IMR-90 (cell line): ENCODE data around the gene PHC2.

Experiments used
- BHLHE40 ChIP-seq: fragments of 150-350 bp; IDR thresholded peaks from 2 replicates; pipeline ENCODE4 v1.6.1; 2016; ENCODE audit warnings: mild to moderate bottlenecking, low read depth, low read length
- CEBPB ChIP-seq: IDR thresholded peaks from 2 replicates; pipeline ENCODE4 v1.6.1; 2012; ENCODE audit warnings: low read depth, low read length, improper control_type of control experiment
- CTCF ChIP-seq: conservative IDR thresholded peaks from 2 replicates; pipeline ENCODE4 v1.5.1; 2012; ENCODE audit warnings: mild to moderate bottlenecking, low read depth, low read length, improper control_type of control experiment
- FOS ChIP-seq: fragments of 150-350 bp; IDR thresholded peaks from 2 replicates; pipeline ENCODE4 v1.6.1; 2016; ENCODE audit warnings: low read depth, low read length
- MAFK ChIP-seq: IDR thresholded peaks from 2 replicates; pipeline ENCODE4 v1.6.1; 2012; ENCODE audit warnings: low read depth, low read length, improper control_type of control experiment
- MXI1 ChIP-seq: IDR thresholded peaks from 2 replicates; pipeline ENCODE4 v1.6.1; 2012; ENCODE audit warnings: low read depth, mild to moderate bottlenecking, low read length, moderate library complexity, borderline replicate concordance
- POLR2A ChIP-seq: IDR thresholded peaks from 2 replicates; pipeline ENCODE4 v1.6.1; 2012; ENCODE audit warnings: mild to moderate bottlenecking, low read depth, low read length
- RAD21 ChIP-seq: IDR thresholded peaks from 2 replicates; pipeline ENCODE4 v1.6.1; 2012; ENCODE audit warnings: low read length, improper control_type of control experiment
- SMC3 ChIP-seq: fragments of 150-350 bp; IDR thresholded peaks from 2 replicates; pipeline ENCODE4 v1.6.1; 2016; ENCODE audit warnings: low read depth, mild to moderate bottlenecking, antibody characterized with exemption, low read length, moderate library complexity
- TF ChIP-seq, protein P1 (sequence below): fragments of 150-350 bp; IDR thresholded peaks from 2 replicates; pipeline ENCODE4 v1.6.1; 2017; ENCODE audit warnings: mild to moderate bottlenecking, antibody characterized with exemption, low read length, low read depth

- no peak for TF ChIP-seq POLR2A
- TF ChIP-seq MXI1: no peak
- TF ChIP-seq CTCF: no peak
- TF ChIP-seq, protein P1, sequence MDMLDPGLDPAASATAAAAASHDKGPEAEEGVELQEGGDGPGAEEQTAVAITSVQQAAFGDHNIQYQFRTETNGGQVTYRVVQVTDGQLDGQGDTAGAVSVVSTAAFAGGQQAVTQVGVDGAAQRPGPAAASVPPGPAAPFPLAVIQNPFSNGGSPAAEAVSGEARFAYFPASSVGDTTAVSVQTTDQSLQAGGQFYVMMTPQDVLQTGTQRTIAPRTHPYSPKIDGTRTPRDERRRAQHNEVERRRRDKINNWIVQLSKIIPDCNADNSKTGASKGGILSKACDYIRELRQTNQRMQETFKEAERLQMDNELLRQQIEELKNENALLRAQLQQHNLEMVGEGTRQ: no peak
- no peak for TF ChIP-seq SMC3
- no peak for TF ChIP-seq MAFK
- TF ChIP-seq CEBPB: no peak
- TF ChIP-seq BHLHE40: no peak
- TF ChIP-seq RAD21: no peak
- TF ChIP-seq FOS: no peak
Observed at GRCh38 chr1:33464552-33464951, 33.7 kb upstream of the PHC2 start.
